ENCODE results near the gene SYNJ2.

SYNJ2 gene

GRCh38 chr6:158060455-158061360, 79.0 kb downstream of the SYNJ2 start:
- no peak for DNase-seq (ENCODE audit: low spot score)

GRCh38 chr6:158061361-158061708, 79.7 kb downstream of the SYNJ2 start:
- no peak for DNase-seq (ENCODE audit: low spot score)

- DNase-seq (ENCODE audit: low spot score): no peak
These were observed 80.2 kb downstream of the SYNJ2 start for GRCh38 chr6:158061709-158062461.

GRCh38 chr6:158063736-158064135, 82.1 kb downstream of the SYNJ2 start:
- DNase-seq (ENCODE audit: low spot score): no peak

GRCh38 chr6:158064725-158065251, 83.1 kb downstream of the SYNJ2 start:
- no peak for DNase-seq (ENCODE audit: low spot score)

- no peak for DNase-seq (ENCODE audit: low spot score)
These were observed 84.6 kb downstream of the SYNJ2 start for GRCh38 chr6:158066136-158066781.

- no peak for DNase-seq (ENCODE audit: low spot score)
These were observed 85.9 kb downstream of the SYNJ2 start for GRCh38 chr6:158067436-158068015.

GRCh38 chr6:158068156-158068892, 86.7 kb downstream of the SYNJ2 start:
- DNase-seq (ENCODE audit: low spot score): no peak

- DNase-seq (ENCODE audit: low spot score): no peak
These were observed 87.5 kb downstream of the SYNJ2 start for GRCh38 chr6:158068893-158069799.

GRCh38 chr6:158069800-158070195, 88.1 kb downstream of the SYNJ2 start:
- DNase-seq (ENCODE audit: low spot score): no peak

- no peak for DNase-seq (ENCODE audit: low spot score)
These were observed 88.8 kb downstream of the SYNJ2 start for GRCh38 chr6:158070513-158070912.

- DNase-seq (ENCODE audit: low spot score): no peak
These were observed 89.7 kb downstream of the SYNJ2 start for GRCh38 chr6:158071121-158072082.

GRCh38 chr6:158072083-158072721, 90.5 kb downstream of the SYNJ2 start:
- peak; percentile 83 for DNase-seq (ENCODE audit: low spot score)

- DNase-seq (ENCODE audit: low spot score): no peak
These were observed 92.1 kb downstream of the SYNJ2 start for GRCh38 chr6:158073776-158074175.

GRCh38 chr6:158076548-158076947, 94.9 kb downstream of the SYNJ2 start:
- DNase-seq (ENCODE audit: low spot score): no peak

- no peak for DNase-seq (ENCODE audit: low spot score)
These were observed 96.0 kb downstream of the SYNJ2 start for GRCh38 chr6:158077676-158078075.

GRCh38 chr6:158078320-158078719, 96.7 kb downstream of the SYNJ2 start:
- no peak for DNase-seq (ENCODE audit: low spot score)

- DNase-seq (ENCODE audit: low spot score): no peak
These were observed 99.4 kb downstream of the SYNJ2 start for GRCh38 chr6:158080849-158081656.

Measured in HuH-7.5 (cell line).